C4-2B (cell line): ENCODE results near the gene LMO7.
"Not testable (repeated sequence)": the region's sequence is repeated elsewhere in the genome, so short reads cannot be mapped to it uniquely, and the experiment has no call there.

ENCODE experiments used
- H3K27ac ChIP-seq: fragments of 450-650 bp; 2 replicates; pipeline ENCODE4 v1.5.1; 2017
- CTCF ChIP-seq: fragments of 450-650 bp; conservative IDR thresholded peaks from 2 replicates; pipeline ENCODE4 v1.5.1; 2017; ENCODE audit warnings: mild to moderate bottlenecking
- ZFX ChIP-seq: fragments of 450-650 bp; IDR thresholded peaks from 2 replicates; pipeline ENCODE4 v1.6.1; 2017

Gene LMO7

GRCh38 chr13:75770164-75770563, 134.0 kb downstream of the LMO7 start:
- no peak overlapping the region for H3K27ac ChIP-seq
- TF ChIP-seq ZFX (no peak), CTCF (no peak)

- H3K27ac ChIP-seq: no peak overlapping the region
- TF ChIP-seq ZFX (no peak), CTCF (no peak)
Measured at GRCh38 chr13:75770592-75771011, 134.5 kb downstream of the LMO7 start.

GRCh38 chr13:75771226-75771625, 135.1 kb downstream of the LMO7 start:
- TF ChIP-seq CTCF: no peak
- TF ChIP-seq ZFX: no peak
- no peak overlapping the region for H3K27ac ChIP-seq

- no peak overlapping the region for H3K27ac ChIP-seq
- TF ChIP-seq CTCF: no peak
- TF ChIP-seq ZFX: no peak
Measured at GRCh38 chr13:75771818-75772217, 135.7 kb downstream of the LMO7 start.

GRCh38 chr13:75774176-75774575, 138.0 kb downstream of the LMO7 start:
- no peak overlapping the region for H3K27ac ChIP-seq
- no peak for TF ChIP-seq CTCF

GRCh38 chr13:75776550-75776949, 140.4 kb downstream of the LMO7 start:
- TF ChIP-seq ZFX (no peak), CTCF (no peak)

GRCh38 chr13:75779393-75779792, 143.3 kb downstream of the LMO7 start:
- H3K27ac ChIP-seq: no peak overlapping the region
- TF ChIP-seq ZFX (no peak), CTCF (no peak)

More at GRCh38 chr13:75776550-75776949, 140.4 kb downstream of the LMO7 start:
- no peak overlapping the region for H3K27ac ChIP-seq

GRCh38 chr13:75780103-75780502, 144.0 kb downstream of the LMO7 start:
- not testable (repeated sequence) for H3K27ac ChIP-seq
